Sigmoid colon (tissue), 4 donors: Measurements from ENCODE around the gene FADS3.

Experiments
- EP300 ChIP-seq, 4 donors: sonication (generic); formaldehyde crosslinking; IDR thresholded peaks; one replicate each; pipeline ENCODE4 v1.6.1; 2017; ENCODE audit warnings: antibody characterized with exemption in 4 of 4
- POLR2A ChIP-seq, 2 donors: fragments of 450-650 bp; IDR thresholded peaks; one replicate each; pipeline ENCODE4 v1.6.1; 2016; ENCODE audit warnings: antibody characterized with exemption in 2 of 2, mild to moderate bottlenecking in 2 of 2, moderate library complexity in 2 of 2
- TF ChIP-seq, protein P1 (sequence below), 4 experiments: fragments of 450-650 bp in 3 of 4; fragments of 200-600 bp in 1 of 4; IDR thresholded peaks; one replicate each; pipeline ENCODE4 v1.5.1; 2016 to 2019; ENCODE audit warnings: antibody characterized with exemption in 4 of 4, mild to moderate bottlenecking in 3 of 4, moderate library complexity in 2 of 4

DNA sequence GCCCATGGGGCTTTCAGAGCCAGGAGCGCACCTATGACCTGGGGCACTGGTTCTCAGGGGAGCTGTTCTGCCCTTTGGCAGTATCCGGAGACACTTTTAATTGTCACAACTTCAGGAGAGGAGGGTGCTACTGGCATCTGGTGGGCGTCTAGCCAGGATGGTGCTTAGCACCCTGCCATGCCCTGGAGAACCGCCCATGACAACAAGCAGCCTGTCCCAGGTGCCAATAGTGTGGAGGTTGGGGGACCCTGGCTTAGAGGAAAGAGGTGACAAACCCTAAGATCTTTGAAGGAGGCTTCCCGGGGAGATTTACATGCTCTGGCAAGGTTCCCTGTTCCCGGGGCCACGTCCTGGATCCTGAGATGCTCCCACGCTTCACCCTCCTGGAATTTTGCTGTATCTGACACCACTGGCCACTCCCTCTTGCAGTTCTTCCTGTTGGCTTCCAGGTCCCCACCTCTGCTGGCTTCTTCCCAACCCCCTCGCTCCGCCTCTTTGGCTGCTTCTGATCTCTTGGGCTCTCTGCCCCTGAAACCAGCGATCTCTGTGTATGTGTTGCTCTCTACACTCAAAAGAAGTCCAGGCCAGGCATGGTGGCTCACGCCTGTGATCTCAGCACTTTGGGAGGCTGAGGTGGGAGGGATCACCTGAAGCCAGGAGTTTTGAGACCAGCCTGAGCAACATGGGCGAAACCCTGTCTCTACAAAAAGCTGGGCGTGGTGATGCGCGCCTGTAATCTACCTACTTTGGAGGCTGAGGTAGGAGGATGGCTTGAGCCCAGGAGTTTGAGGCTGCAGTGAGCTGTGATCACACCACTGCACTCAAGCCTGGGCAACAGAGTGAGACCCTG lies 31.1 kb downstream of the FADS3 start:
- TF ChIP-seq, protein P1, sequence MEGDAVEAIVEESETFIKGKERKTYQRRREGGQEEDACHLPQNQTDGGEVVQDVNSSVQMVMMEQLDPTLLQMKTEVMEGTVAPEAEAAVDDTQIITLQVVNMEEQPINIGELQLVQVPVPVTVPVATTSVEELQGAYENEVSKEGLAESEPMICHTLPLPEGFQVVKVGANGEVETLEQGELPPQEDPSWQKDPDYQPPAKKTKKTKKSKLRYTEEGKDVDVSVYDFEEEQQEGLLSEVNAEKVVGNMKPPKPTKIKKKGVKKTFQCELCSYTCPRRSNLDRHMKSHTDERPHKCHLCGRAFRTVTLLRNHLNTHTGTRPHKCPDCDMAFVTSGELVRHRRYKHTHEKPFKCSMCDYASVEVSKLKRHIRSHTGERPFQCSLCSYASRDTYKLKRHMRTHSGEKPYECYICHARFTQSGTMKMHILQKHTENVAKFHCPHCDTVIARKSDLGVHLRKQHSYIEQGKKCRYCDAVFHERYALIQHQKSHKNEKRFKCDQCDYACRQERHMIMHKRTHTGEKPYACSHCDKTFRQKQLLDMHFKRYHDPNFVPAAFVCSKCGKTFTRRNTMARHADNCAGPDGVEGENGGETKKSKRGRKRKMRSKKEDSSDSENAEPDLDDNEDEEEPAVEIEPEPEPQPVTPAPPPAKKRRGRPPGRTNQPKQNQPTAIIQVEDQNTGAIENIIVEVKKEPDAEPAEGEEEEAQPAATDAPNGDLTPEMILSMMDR (IDR thresholded peaks at IDR 0.05) = no peak
- TF ChIP-seq POLR2A (IDR thresholded peaks at IDR 0.05) = no peak
- TF ChIP-seq EP300 (IDR thresholded peaks at IDR 0.05) = no peak
